Measurements from ENCODE around the gene GPR65. TPM values are rescaled to one million over a fixed set of nuclear protein-coding genes. Genes with fewer than 3 reads are reported as not detected.
A peak's percentile ranks its signal among the peaks of the same experiment; 100 is the strongest.

The GPR65 gene
- total RNA-seq, 4 donors from 2014 or later: 0.32 to 0.47 (median 0.38) TPM; not detected in 1

DNA sequence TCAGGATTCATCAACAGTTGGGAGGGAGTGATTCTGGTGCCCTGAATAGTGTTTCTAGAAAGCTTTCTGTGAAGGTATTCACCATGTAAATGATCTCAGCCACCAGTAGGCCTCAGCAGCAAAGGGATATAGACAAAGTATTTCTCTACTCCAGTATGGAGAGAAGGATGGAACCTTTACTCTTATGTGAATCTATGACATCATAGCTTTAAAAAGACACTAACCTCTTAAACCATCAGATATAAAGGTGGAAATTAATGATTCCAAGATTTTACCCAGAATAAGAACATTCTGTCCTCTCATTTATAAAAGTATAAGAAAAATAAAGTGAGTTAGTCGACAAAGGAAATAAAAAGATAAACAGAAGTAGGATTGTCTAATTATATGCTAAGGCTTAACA, 4.6 kb downstream of the GPR65 start:
- Histone ChIP-seq H3K4me1 (no peaks in the 10 kb centered on the region), H3K27ac (no peak overlapping the region), H3K27me3 (no peaks in the 10 kb centered on the region), H3K4me3 (no peak overlapping the region), H3K36me3 (no peaks in the 10 kb centered on the region), H3K9me3 (no peaks in the 10 kb centered on the region)
- DNase-seq (ENCODE audit: low spot score in 2 of 2): no peak
- TF ChIP-seq EP300 (IDR thresholded peaks at IDR 0.05) (no peak), POLR2AphosphoS5 (IDR thresholded peaks at IDR 0.05) (no peak), POLR2A (IDR thresholded peaks at IDR 0.05) (no peak)
- TF ChIP-seq, protein P1, sequence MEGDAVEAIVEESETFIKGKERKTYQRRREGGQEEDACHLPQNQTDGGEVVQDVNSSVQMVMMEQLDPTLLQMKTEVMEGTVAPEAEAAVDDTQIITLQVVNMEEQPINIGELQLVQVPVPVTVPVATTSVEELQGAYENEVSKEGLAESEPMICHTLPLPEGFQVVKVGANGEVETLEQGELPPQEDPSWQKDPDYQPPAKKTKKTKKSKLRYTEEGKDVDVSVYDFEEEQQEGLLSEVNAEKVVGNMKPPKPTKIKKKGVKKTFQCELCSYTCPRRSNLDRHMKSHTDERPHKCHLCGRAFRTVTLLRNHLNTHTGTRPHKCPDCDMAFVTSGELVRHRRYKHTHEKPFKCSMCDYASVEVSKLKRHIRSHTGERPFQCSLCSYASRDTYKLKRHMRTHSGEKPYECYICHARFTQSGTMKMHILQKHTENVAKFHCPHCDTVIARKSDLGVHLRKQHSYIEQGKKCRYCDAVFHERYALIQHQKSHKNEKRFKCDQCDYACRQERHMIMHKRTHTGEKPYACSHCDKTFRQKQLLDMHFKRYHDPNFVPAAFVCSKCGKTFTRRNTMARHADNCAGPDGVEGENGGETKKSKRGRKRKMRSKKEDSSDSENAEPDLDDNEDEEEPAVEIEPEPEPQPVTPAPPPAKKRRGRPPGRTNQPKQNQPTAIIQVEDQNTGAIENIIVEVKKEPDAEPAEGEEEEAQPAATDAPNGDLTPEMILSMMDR (IDR thresholded peaks at IDR 0.05): no peak
- 90% methylated on average over 1 of the region's 1 CpG for WGBS

- no peak overlapping the region for H3K4me3 ChIP-seq
- H3K27me3 ChIP-seq: no peaks in the 10 kb centered on the region
- no peak for DNase-seq (ENCODE audit: low spot score in 2 of 2)
- 82% methylated on average over 2 of the region's 2 CpGs for WGBS
- no peak for TF ChIP-seq EP300 (IDR thresholded peaks at IDR 0.05)
- TF ChIP-seq POLR2A (IDR thresholded peaks at IDR 0.05): no peak
- no peak for TF ChIP-seq POLR2AphosphoS5 (IDR thresholded peaks at IDR 0.05)
- TF ChIP-seq, protein P1 (IDR thresholded peaks at IDR 0.05): no peak
- no peaks in the 10 kb centered on the region for H3K36me3 ChIP-seq
- no peak overlapping the region for H3K27ac ChIP-seq
- no peaks in the 10 kb centered on the region for H3K4me1 ChIP-seq
- no peaks in the 10 kb centered on the region for H3K9me3 ChIP-seq
These were observed 5.4 kb downstream of the GPR65 start for GRCh38 chr14:88010331-88010730.

GRCh38 chr14:88012495-88012894, 7.6 kb downstream of the GPR65 start:
- Histone ChIP-seq H3K36me3 (no peaks in the 10 kb centered on the region), H3K27ac (no peak overlapping the region), H3K4me1 (no peaks in the 10 kb centered on the region), H3K9me3 (no peaks in the 10 kb centered on the region), H3K4me3 (no peak overlapping the region), H3K27me3 (no peaks in the 10 kb centered on the region)
- TF ChIP-seq EP300 (IDR thresholded peaks at IDR 0.05): no peak
- no peak for TF ChIP-seq POLR2A (IDR thresholded peaks at IDR 0.05)
- no peak for TF ChIP-seq POLR2AphosphoS5 (IDR thresholded peaks at IDR 0.05)
- TF ChIP-seq, protein P1 (IDR thresholded peaks at IDR 0.05): no peak
- DNase-seq (ENCODE audit: low spot score in 2 of 2): no peak
- 78% methylated on average over 5 of the region's 5 CpGs for WGBS

DNA sequence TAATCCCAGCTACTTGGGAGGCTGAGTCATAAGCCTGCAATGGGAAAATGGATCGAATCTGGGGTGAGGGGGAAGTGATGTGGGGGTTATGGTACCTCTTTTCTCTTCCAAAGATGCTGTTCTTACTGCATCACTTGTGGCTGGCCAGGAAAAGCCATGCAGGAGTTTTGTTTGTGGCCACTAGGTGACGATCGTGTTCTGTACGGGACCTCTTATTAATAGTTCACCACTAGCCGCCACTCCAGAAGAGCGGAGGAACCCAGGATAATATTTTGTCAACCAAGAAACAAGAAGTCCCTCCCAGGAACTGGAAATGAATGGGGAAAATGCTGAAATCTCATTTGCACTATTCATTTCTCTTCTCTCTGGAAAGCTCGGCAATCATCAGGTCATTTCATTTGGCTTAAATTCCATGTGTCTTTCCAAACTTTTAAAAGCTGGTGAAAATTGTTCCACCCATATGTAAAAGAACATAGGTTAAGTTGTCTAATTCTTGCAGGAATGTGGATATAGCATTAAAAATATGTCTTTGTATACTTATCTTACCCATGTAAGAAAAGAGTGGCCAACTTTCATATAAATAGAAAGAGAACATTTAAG, 8.9 kb downstream of the GPR65 start:
- DNase-seq (ENCODE audit: low spot score in 2 of 2): peak; percentile 74 to 83
- TF ChIP-seq, protein P1 (IDR thresholded peaks at IDR 0.05): peak; percentile 82 to 84
- TF ChIP-seq EP300 (IDR thresholded peaks at IDR 0.05): no peak
- Histone ChIP-seq H3K27ac (no peak overlapping the region), H3K4me1 (no peaks in the 10 kb centered on the region), H3K36me3 (no peaks in the 10 kb centered on the region), H3K4me3 (no peak overlapping the region), H3K27me3 (no peaks in the 10 kb centered on the region), H3K9me3 (no peaks in the 10 kb centered on the region)
- WGBS: 3% methylated on average over 7 of the region's 7 CpGs

- WGBS: 98% methylated on average over 2 of the region's 2 CpGs
- Histone ChIP-seq H3K9me3 (no peaks in the 10 kb centered on the region), H3K27me3 (no peaks in the 10 kb centered on the region), H3K27ac (no peak overlapping the region), H3K36me3 (no peaks in the 10 kb centered on the region), H3K4me1 (no peaks in the 10 kb centered on the region), H3K4me3 (no peak overlapping the region)
- no peak for DNase-seq (ENCODE audit: low spot score in 2 of 2)
- no peak for TF ChIP-seq POLR2A (IDR thresholded peaks at IDR 0.05)
- no peak for TF ChIP-seq POLR2AphosphoS5 (IDR thresholded peaks at IDR 0.05)
- no peak for TF ChIP-seq EP300 (IDR thresholded peaks at IDR 0.05)
- TF ChIP-seq, protein P1 (IDR thresholded peaks at IDR 0.05): no peak
These were observed 11.8 kb downstream of the GPR65 start for GRCh38 chr14:88016768-88017167.

Measured in suprapubic skin (tissue), 4 donors.